ENCODE results near the gene NFKBIB. TPM values are rescaled to one million over a fixed set of nuclear protein-coding genes. Genes with fewer than 3 reads are reported as not detected.
"Not testable (repeated sequence)": the region's sequence is repeated elsewhere in the genome, so short reads cannot be mapped to it uniquely, and the experiment has no call there.

Gene NFKBIB
- 10 to 100 TPM; 47.2 to 52.7 TPM for total RNA-seq

- peaks cover 41% of the 10 kb centered on the region for H3K4me1 Mint-ChIP-seq (ENCODE audit: low read depth)
- peaks cover 25% of the 10 kb centered on the region for H3K36me3 Mint-ChIP-seq (ENCODE audit: low read depth)
- H3K27ac Mint-ChIP-seq = peak within 1 kb of the TSS; percentile 86
- H3K27me3 Mint-ChIP-seq (ENCODE audit: low read depth) = no peaks in the 10 kb centered on the region
- DNase-seq = peak; percentile 100
- CTCF ChIA-PET = interaction anchor here (0.6 to 3.9 kb wide), 5 partner anchors 12 to 57 kb away, joined by 3 to 22 read pairs (median 5); partner anchors contain the start of genes MRPS12 and SARS2
- peak within 1 kb of the TSS; percentile 96 for H3K4me3 Mint-ChIP-seq
- peaks cover 1% of the 10 kb centered on the region for H3K9me3 Mint-ChIP-seq
- intact Hi-C loops (cut with micrococcal nuclease) = loop anchor here (1.0 to 5.0 kb wide), 8 partner anchors 21 to 563 kb away; partner anchors contain the start of genes ECH1, EIF3K, MRPS12 and PAK4
Observed at GRCh38 chr19:38899447-38900201, at the start of gene NFKBIB, which contains the start of gene SIRT2. TSS of gene NFKBIB (plus strand) at chr19:38899969. CDS start at chr19:38900033, 64 bp downstream. TSS of gene SIRT2 (minus strand) at chr19:38899618. CDS start at chr19:38899521, 97 bp downstream.

- peak overlapping the region; percentile 96 for H3K27ac Mint-ChIP-seq
- no peak for DNase-seq
Observed at GRCh38 chr19:38850436-38850975, 49.3 kb upstream of the NFKBIB start.

GRCh38 chr19:38850976-38851621 lies 48.7 kb upstream of the NFKBIB start:
- Mint-ChIP-seq H3K27me3 (ENCODE audit: low read depth) (no peaks in the 10 kb centered on the region), H3K4me1 (ENCODE audit: low read depth) (peaks cover 38% of the 10 kb centered on the region), H3K36me3 (ENCODE audit: low read depth) (peaks cover 33% of the 10 kb centered on the region), H3K9me3 (no peaks in the 10 kb centered on the region), H3K4me3 (peak overlapping the region; percentile 91), H3K27ac (peak overlapping the region; percentile 96)
- CTCF ChIA-PET = interaction anchor here (0.7 to 2.4 kb wide), 3 partner anchors 18 to 37 kb away, joined by 3 to 13 read pairs (median 3); no protein-coding TSS in a partner anchor
- DNase-seq = peak; percentile 59
- intact Hi-C loops (cut with micrococcal nuclease) = loop anchor here (1.0 to 10.0 kb wide), 11 partner anchors 14 to 589 kb away; partner anchors contain the start of genes ACTN4, ECH1, GMFG and MRPS12

More at GRCh38 chr19:38850436-38850975, 49.3 kb upstream of the NFKBIB start:
- CTCF ChIA-PET = no interaction called here
- no peaks in the 10 kb centered on the region for H3K27me3 Mint-ChIP-seq (ENCODE audit: low read depth)
- peaks cover 39% of the 10 kb centered on the region for H3K36me3 Mint-ChIP-seq (ENCODE audit: low read depth)
- intact Hi-C loops (cut with micrococcal nuclease) = loop anchor here (1.0 to 10.0 kb wide), 11 partner anchors 15 to 588 kb away; partner anchors contain the start of genes ACTN4, ECH1, GMFG and MRPS12
- H3K9me3 Mint-ChIP-seq = no peaks in the 10 kb centered on the region
- peaks cover 44% of the 10 kb centered on the region for H3K4me1 Mint-ChIP-seq (ENCODE audit: low read depth)
- peak overlapping the region; percentile 91 for H3K4me3 Mint-ChIP-seq

- peak; percentile 92 for DNase-seq
- H3K4me3 Mint-ChIP-seq = peak overlapping the region; percentile 91
- H3K4me1 Mint-ChIP-seq (ENCODE audit: low read depth) = peaks cover 38% of the 10 kb centered on the region
- peak overlapping the region; percentile 96 for H3K27ac Mint-ChIP-seq
- intact Hi-C loops (cut with micrococcal nuclease) = loop anchor here (2.0 to 10.0 kb wide), 4 partner anchors 477 to 589 kb away; partner anchors contain the start of genes GMFG, PSMD8 and SPINT2
- H3K27me3 Mint-ChIP-seq (ENCODE audit: low read depth) = no peaks in the 10 kb centered on the region
- CTCF ChIA-PET = interaction anchor here (0.7 to 2.4 kb wide), 4 partner anchors 15 to 36 kb away, joined by 3 to 13 read pairs (median 4); no protein-coding TSS in a partner anchor
- H3K36me3 Mint-ChIP-seq (ENCODE audit: low read depth) = peaks cover 29% of the 10 kb centered on the region
- H3K9me3 Mint-ChIP-seq = peaks cover 2% of the 10 kb centered on the region
Observed at GRCh38 chr19:38851622-38852230, 48.0 kb upstream of the NFKBIB start.

GRCh38 chr19:38852231-38853044 lies 47.3 kb upstream of the NFKBIB start:
- Mint-ChIP-seq H3K4me1 (ENCODE audit: low read depth) (peaks cover 37% of the 10 kb centered on the region), H3K9me3 (peaks cover 2% of the 10 kb centered on the region), H3K27ac (peak overlapping the region; percentile 89), H3K36me3 (ENCODE audit: low read depth) (peaks cover 22% of the 10 kb centered on the region), H3K27me3 (ENCODE audit: low read depth) (no peaks in the 10 kb centered on the region), H3K4me3 (peak overlapping the region; percentile 84)
- DNase-seq = peak; percentile 80
- intact Hi-C loops (cut with micrococcal nuclease) = loop anchor here (5.0 to 10.0 kb wide), 3 partner anchors 478 to 590 kb away; partner anchors contain the start of genes GMFG, PSMD8 and SPINT2
- CTCF ChIA-PET = interaction anchor here (1.0 to 2.4 kb wide), 5 partner anchors 11 to 35 kb away, joined by 3 to 13 read pairs (median 5); no protein-coding TSS in a partner anchor

- H3K4me1 Mint-ChIP-seq (ENCODE audit: low read depth) = peaks cover 37% of the 10 kb centered on the region
- peak overlapping the region; percentile 84 for H3K4me3 Mint-ChIP-seq
- H3K27ac Mint-ChIP-seq = peak overlapping the region; percentile 89
- H3K27me3 Mint-ChIP-seq (ENCODE audit: low read depth) = no peaks in the 10 kb centered on the region
- peaks cover 15% of the 10 kb centered on the region for H3K36me3 Mint-ChIP-seq (ENCODE audit: low read depth)
- intact Hi-C loops (cut with micrococcal nuclease) = loop anchor here (5.0 to 10.0 kb wide), 3 partner anchors 478 to 591 kb away; partner anchors contain the start of genes GMFG, PSMD8 and SPINT2
- DNase-seq = no peak
- peaks cover 2% of the 10 kb centered on the region for H3K9me3 Mint-ChIP-seq
- CTCF ChIA-PET = interaction anchor here (1.1 to 2.4 kb wide), 4 partner anchors 10 to 18 kb away, joined by 3 to 13 read pairs (median 7); no protein-coding TSS in a partner anchor
Observed at GRCh38 chr19:38853214-38853613, 46.6 kb upstream of the NFKBIB start.

GRCh38 chr19:38854961-38855360 lies 44.8 kb upstream of the NFKBIB start:
- CTCF ChIA-PET; H3K9me3 Mint-ChIP-seq; H3K36me3 Mint-ChIP-seq (ENCODE audit: low read depth); DNase-seq; H3K27ac Mint-ChIP-seq; H3K27me3 Mint-ChIP-seq (ENCODE audit: low read depth); H3K4me3 Mint-ChIP-seq: not testable (repeated sequence)
- intact Hi-C loops (cut with micrococcal nuclease) = loop anchor here (5.0 to 10.0 kb wide), 3 partner anchors 480 to 593 kb away; partner anchors contain the start of genes GMFG, PSMD8 and SPINT2
- peaks cover 29% of the 10 kb centered on the region for H3K4me1 Mint-ChIP-seq (ENCODE audit: low read depth)

GRCh38 chr19:38855751-38856150 lies 44.0 kb upstream of the NFKBIB start:
- H3K9me3 Mint-ChIP-seq; DNase-seq; CTCF ChIA-PET; H3K27me3 Mint-ChIP-seq (ENCODE audit: low read depth); H3K4me3 Mint-ChIP-seq; H3K27ac Mint-ChIP-seq; H3K36me3 Mint-ChIP-seq (ENCODE audit: low read depth): not testable (repeated sequence)
- H3K4me1 Mint-ChIP-seq (ENCODE audit: low read depth) = peaks cover 29% of the 10 kb centered on the region
- intact Hi-C loops (cut with micrococcal nuclease) = loop anchor here (10.0 kb wide), 1 partner anchor 481 kb away; the partner anchor contains the start of gene PSMD8

GRCh38 chr19:38856813-38857212 lies 43.0 kb upstream of the NFKBIB start:
- H3K4me3 Mint-ChIP-seq = peak overlapping the region; percentile 24
- peaks cover 2% of the 10 kb centered on the region for H3K9me3 Mint-ChIP-seq
- intact Hi-C loops (cut with micrococcal nuclease) = loop anchor here (10.0 kb wide), 1 partner anchor 482 kb away; the partner anchor contains the start of gene PSMD8
- H3K27me3 Mint-ChIP-seq (ENCODE audit: low read depth) = no peaks in the 10 kb centered on the region
- CTCF ChIA-PET = interaction anchor here (2.0 kb wide), 1 partner anchor 12 kb away, joined by 12 read pairs; no protein-coding TSS in a partner anchor
- DNase-seq = no peak
- peaks cover 5% of the 10 kb centered on the region for H3K36me3 Mint-ChIP-seq (ENCODE audit: low read depth)
- no peak overlapping the region for H3K27ac Mint-ChIP-seq
- peaks cover 31% of the 10 kb centered on the region for H3K4me1 Mint-ChIP-seq (ENCODE audit: low read depth)

GRCh38 chr19:38859631-38860204 lies 40.1 kb upstream of the NFKBIB start:
- H3K27ac Mint-ChIP-seq; H3K27me3 Mint-ChIP-seq (ENCODE audit: low read depth); DNase-seq; H3K36me3 Mint-ChIP-seq (ENCODE audit: low read depth); CTCF ChIA-PET; H3K9me3 Mint-ChIP-seq; H3K4me3 Mint-ChIP-seq: not testable (repeated sequence)
- peaks cover 27% of the 10 kb centered on the region for H3K4me1 Mint-ChIP-seq (ENCODE audit: low read depth)
- intact Hi-C loops (cut with micrococcal nuclease) = loop anchor here (10.0 kb wide), 1 partner anchor 485 kb away; the partner anchor contains the start of gene PSMD8

Measured in activated naive CD4-positive, alpha-beta T cell treated with anti-CD3 and anti-CD28 coated beads for 36 hours (primary cell).